ENCODE data around the gene ZNF546.
"Not testable (repeated sequence)": the region's sequence is repeated elsewhere in the genome, so short reads cannot be mapped to it uniquely, and the experiment has no call there.

- TF ChIP-seq CTCF (IDR thresholded peaks at IDR 0.05); ZFX (IDR thresholded peaks at IDR 0.05; ENCODE audit: borderline replicate concordance): not testable (repeated sequence)
Measured at GRCh38 chr19:39958942-39959341, 37.9 kb upstream of the ZNF546 start.

Data from 22Rv1 (cell line).